Measurements from ENCODE around the gene LRP1.

Gene LRP1

GRCh38 chr12:57214398-57214781 is 86.1 kb downstream of the LRP1 start:
- DNase-seq: peak; percentile 65 to 67

- DNase-seq: no peak
These were observed 86.8 kb downstream of the LRP1 start for GRCh38 chr12:57215065-57215464.

- DNase-seq: no peak
These were observed 87.4 kb downstream of the LRP1 start for GRCh38 chr12:57215668-57216013.

- DNase-seq: no peak
These were observed 88.0 kb downstream of the LRP1 start, which contains the start of gene NXPH4 for GRCh38 chr12:57216014-57216911. NXPH4 (plus strand) TSS chr12:57216794; CDS start chr12:57216970, 176 bp downstream.

- DNase-seq: no peak
These were observed 88.9 kb downstream of the LRP1 start for GRCh38 chr12:57216921-57217879.

- DNase-seq: no peak
These were observed 90.0 kb downstream of the LRP1 start for GRCh38 chr12:57218030-57218853.

- DNase-seq: no peak
These were observed 91.1 kb downstream of the LRP1 start for GRCh38 chr12:57219205-57219992.

GRCh38 chr12:57219993-57220754 is 91.9 kb downstream of the LRP1 start:
- no peak for DNase-seq

- DNase-seq: no peak
These were observed 92.5 kb downstream of the LRP1 start for GRCh38 chr12:57220770-57221168.

GRCh38 chr12:57221169-57221917 is 93.1 kb downstream of the LRP1 start:
- no peak for DNase-seq

GRCh38 chr12:57222286-57223190 is 94.3 kb downstream of the LRP1 start:
- no peak for DNase-seq

- no peak for DNase-seq
These were observed 95.2 kb downstream of the LRP1 start for GRCh38 chr12:57223191-57224165.

GRCh38 chr12:57224278-57224972 is 96.1 kb downstream of the LRP1 start:
- DNase-seq: no peak

GRCh38 chr12:57224973-57225679 is 96.8 kb downstream of the LRP1 start:
- peak in 1 of 2 donors; percentile 72 for DNase-seq

- DNase-seq: no peak
These were observed 97.5 kb downstream of the LRP1 start for GRCh38 chr12:57225680-57226210.

- no peak for DNase-seq
These were observed 98.5 kb downstream of the LRP1 start for GRCh38 chr12:57226588-57227314.

Measured in stimulated activated CD4-positive, alpha-beta T cell treated with anti-CD3 and anti-CD28 coated beads, Interleukin-2, amount 100 ng/mL, for 48 hours (primary cell).